Measurements from ENCODE around the gene SYNPO2.
"Not testable (repeated sequence)": the region's sequence is repeated elsewhere in the genome, so short reads cannot be mapped to it uniquely, and the experiment has no call there.

SYNPO2 gene

DNA sequence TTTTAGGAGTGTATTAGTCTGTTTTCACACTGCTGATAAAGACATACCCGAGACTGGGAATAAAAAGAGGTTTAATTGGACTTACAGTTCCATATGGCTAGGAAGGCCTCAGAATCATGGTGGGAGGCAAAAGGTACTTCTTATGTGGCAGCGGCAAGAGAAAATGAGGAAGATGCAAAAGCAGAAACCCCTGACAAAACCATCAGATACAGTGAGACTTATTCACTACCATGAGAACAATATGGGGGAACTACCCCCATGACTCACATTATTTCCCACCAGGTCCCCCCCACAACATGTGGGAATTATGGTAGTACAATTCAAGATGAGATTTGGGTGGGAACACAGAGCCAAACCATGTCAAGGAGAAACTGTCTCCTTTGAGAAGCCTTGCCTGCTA, 121.6 kb downstream of the SYNPO2 start:
- not testable (repeated sequence) for DNase-seq

DNA sequence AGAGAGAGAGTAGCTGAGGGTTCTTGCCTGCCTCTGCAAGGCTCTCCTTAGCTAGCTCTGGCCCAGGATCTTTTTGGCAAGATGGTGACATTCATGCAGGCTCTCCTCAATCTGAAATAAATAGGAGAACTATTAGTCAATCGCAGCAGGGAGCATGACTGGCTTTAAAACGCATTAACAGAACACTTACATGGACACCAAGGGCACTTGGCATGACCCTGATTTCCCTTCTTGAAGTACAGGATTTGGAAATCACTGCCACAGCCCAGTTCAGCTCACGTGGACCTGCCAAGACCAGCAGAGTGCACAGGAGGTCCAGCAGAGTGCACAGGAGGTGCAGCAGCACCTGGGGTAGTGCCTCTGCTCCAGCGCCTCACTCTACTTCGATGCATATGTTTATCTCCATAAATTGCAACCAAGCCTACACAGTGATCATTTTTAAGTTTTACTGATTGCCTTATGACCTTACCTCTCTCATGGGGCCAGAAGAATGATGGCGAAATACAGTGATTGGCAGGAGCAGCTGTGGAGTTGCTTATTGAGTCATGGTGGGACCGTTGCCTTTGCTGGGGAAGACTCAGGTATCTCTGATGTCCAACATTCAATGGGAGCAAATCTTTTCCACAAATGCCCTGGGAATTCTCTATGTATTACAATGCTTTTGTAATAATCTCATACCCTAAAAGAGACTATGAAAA, 122.4 kb downstream of the SYNPO2 start:
- DNase-seq: no peak

DNA sequence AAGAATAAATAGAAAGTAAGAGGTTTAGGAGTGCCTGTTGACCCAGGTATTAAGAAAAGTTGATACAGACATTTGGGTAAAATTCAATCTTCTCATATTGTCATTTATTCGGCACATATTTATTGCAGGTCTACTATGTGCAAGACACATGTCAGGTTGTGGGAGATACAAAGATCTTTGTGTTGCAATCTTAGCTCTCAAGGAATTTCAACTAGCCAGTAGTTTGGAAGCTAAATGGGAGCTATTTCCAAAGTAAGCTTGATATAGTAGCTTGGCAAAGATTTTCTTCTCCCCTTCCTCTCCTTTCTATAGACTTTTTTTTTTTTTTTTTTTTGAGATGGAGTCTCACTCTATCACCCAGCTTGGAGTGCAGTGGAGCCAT, 122.9 kb downstream of the SYNPO2 start:
- no peak for DNase-seq

DNA sequence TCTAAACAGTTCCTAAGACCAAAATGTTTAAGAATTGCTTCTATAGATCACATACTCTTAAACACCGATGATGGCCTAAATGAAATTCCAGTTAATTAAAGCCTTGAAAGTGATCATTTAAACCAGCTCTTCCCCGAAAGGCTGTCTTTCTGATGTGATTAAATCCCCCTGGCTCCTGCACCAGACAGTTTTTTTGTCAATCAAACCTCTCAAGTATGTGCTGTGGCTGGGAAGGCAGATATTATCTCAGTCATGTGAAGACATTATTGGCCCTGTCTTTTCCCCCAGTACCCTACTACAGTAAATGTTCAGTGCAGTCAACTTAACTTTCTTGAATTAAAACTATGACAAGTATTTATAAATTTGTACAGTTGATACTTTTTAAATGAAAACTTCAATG, 126.0 kb downstream of the SYNPO2 start:
- DNase-seq: no peak

DNA sequence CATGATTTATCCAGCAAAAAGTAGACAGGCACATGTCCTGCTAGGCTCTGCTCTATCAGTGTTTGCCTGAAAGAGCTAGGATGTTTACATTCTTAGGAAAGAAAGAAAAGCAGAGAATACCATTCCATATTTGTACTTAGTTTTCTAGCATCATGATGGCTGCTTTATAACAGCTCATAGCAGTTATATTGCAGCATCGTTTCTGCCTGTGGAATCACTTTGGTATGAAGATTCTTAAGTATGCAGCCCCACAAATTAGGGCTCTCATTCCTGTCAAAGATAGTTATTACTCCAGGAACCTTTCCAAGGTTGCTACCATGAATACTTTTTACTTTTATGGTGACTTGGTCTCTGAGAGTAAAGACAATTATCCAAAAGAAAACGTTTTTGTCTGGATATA, 128.0 kb downstream of the SYNPO2 start:
- no peak for DNase-seq

DNA sequence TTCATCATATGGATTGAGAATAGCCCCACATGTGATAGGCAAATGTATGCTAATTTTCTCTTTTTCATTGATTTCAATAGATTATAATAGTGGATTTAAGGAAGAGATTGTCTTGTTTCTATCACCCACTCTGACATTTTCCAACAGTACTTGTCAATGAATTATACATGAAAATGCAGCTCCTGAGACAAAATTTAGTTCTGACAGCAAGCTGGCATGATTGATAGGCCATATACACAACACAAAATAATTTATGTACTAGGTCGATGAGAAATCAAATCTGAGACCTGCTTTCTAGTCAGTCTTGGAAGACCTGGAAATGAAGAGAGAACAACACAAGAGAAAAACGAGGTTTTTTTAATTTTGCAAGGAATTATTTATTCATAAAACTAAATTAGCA, 129.0 kb downstream of the SYNPO2 start:
- DNase-seq: no peak

DNA sequence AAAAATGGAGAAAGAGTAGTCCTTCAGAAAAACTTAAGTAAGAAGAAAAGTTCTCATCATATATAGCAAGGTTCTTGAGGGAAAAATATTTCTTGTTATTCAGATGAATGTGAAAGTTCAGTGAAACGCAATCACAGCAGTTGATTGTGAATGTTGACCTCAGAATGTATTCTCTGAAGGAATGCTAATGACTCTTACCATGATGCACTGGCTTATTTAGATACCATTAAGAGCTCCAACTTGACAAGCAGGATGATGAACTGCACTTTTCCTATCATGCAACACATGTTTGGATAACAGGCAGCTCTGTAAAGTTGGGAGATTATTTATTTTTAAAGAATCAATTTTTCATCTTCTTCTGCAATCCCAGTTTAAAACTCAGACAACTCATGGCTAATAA, 131.5 kb downstream of the SYNPO2 start:
- no peak for DNase-seq

DNA sequence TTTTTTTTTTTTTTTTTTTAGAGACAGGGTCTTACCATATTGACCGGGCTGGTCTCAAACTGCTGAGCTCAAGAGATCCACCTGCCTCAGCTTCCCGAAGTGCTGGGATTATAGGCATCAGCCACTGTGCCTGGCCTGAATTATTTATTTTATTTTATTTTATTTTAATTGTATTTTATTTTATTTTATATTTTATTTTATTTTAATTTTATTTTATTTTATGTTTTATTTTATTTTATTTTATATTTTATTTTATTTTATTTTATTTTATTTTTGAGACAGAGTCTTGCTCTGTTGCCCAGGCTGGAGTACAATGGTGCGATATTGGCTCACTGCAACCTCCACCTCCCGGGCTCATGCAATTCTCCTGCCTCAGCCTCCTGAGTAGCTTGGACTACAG, 133.9 kb downstream of the SYNPO2 start:
- not testable (repeated sequence) for DNase-seq

DNA sequence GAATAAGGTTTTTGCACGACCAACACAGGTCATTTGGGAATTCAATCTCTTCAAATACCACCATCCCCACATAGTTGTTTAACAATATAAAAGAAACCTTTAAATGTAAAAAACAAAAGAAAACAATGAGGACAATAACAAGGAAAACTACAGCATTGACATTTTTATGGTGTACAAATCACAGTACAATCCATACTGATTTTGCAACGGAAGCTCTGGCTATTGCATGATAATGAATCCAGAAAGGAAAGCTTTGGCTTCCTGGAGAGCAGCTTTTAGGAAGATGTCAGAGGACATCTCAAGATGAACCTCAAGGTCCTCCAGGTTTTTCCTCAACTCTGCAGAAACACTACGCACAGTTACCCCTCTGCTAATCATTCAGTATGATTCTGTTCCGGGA, 135.4 kb downstream of the SYNPO2 start:
- no peak for DNase-seq

DNA sequence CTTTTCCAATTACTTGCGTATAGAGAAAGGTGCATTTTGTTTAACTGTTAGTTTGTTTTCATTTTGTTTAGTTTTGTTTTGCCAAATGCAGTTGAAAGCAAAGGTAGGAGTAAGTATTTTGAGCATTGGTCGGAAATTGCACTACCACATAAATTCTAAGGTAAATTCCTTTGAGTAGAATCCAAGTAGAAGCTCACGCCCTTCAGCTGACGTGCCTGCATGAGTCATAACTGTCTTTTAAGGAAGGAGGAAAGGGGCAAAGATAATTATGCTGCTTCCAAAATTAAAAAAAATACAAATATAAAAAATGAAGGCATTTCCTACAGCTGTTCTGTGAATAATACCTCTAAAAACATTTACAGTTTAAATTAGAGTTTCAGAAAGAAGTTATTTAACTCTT, 136.8 kb downstream of the SYNPO2 start:
- no peak for DNase-seq

DNA sequence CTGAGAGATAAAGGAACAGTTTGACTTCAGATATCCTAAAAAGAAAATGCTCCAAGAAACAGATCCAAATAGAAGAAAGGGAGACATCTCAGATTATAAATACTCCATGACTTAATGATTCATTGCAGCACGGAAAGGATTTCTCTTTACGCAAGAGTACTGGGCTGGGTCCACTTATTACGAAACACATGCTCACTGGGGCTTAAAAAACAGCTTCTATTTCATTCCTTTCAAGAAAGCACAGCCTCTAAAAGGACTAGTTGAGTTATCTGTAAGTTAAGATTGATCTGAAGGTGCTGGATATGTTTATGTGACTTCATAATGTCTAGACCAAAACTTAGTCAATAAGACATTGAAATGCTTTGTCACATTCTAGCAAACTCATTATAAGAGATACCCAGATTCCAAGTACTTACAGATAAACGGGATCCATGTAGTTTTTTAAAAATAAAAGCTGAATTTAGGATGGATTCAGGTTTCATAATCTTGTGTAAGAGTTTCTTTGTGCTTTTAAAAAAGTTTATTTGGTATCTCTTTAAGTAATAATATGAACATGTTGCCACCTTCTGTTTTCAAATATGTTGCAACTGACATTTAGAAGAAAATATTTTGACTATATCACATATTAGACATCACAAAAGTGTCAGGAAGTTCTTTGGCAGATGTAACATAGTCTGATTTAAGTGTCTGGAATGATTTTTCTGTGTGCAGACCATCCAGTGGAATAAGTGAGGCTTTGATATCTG, 137.4 kb downstream of the SYNPO2 start:
- DNase-seq: no peak

DNA sequence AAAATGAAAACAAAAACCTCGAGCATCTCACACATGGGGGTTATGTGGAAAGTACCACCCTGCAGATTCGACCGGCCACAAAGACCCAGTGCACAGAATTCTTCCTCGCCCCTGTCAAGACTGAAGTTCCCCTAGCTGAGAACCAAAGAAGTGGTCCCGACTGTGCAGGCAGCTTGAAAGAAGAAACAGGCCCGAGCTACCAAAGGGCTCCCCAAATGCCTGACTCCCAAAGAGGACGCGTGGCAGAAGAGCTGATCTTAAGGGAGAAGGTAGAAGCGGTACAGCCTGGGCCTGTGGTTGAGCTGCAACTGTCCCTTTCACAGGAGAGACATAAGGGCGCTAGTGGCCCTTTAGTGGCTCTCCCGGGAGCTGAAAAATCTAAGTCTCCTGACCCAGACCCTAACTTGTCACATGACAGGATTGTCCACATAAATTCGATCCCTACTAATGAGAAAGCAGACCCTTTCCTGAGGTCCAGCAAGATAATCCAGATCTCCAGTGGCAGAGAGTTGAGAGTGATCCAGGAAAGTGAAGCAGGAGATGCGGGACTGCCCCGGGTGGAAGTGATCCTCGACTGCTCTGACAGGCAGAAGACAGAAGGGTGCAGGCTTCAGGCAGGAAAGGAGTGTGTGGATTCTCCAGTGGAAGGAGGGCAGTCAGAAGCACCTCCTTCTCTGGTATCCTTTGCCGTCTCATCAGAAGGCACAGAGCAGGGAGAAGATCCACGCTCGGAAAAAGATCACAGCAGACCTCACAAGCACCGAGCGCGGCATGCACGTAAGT, 138.2 kb downstream of the SYNPO2 start:
- DNase-seq: no peak

DNA sequence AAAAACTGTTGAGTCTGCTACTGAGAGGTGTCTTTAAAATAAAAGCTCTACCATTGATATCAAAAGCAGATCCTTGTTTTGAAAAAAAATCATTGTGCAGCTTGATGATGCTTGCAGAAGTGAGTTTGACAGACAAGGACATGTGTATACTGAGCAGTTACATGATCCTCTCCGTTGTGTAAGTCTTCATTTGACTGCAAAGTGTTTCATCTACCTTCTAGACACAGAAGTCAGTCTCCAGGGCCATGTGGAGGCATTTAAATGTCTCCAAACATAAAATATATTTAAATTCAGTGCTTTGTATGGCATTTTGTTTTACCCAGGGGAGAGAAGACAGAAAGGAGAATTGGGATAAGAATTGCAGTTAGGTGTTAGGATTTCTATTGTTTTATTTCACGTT, 139.2 kb downstream of the SYNPO2 start:
- DNase-seq: no peak

DNA sequence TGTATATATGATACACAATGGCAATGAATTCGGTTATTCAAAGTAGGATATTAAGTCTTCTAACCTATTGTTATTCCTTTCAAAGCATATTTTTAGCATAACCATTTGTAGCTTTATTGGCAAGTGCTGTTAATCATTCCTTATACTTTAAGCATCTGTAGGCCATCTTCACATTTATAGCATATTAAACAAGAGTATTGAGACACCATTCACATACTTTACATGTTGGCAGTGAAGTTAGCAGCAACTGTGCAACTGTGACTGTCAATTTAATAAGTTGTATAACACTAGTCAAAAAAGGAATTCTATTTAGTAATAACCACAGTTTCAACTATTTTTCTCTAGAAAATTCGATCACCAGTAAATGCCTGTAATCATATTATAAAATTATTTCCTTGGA, 139.6 kb downstream of the SYNPO2 start:
- DNase-seq: no peak

DNA sequence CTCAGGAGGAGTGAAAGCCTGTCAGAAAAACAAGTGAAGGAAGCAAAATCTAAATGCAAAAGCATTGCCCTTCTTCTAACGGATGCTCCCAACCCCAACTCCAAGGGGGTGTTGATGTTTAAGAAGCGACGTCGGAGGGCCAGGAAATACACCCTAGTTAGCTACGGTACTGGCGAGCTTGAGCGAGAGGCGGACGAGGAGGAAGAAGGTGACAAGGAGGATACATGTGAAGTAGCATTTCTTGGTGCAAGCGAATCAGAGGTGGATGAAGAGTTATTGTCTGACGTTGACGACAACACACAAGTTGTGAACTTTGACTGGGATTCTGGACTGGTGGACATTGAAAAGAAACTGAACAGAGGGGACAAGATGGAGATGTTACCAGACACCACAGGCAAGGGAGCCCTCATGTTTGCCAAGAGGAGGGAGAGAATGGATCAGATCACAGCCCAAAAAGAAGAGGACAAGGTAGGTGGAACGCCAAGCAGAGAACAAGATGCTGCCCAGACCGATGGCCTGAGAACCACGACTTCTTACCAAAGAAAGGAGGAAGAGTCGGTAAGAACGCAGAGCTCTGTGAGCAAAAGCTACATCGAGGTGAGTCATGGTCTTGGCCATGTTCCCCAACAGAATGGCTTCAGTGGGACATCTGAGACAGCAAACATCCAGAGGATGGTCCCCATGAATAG, 141.3 kb downstream of the SYNPO2 start:
- no peak for DNase-seq

DNA sequence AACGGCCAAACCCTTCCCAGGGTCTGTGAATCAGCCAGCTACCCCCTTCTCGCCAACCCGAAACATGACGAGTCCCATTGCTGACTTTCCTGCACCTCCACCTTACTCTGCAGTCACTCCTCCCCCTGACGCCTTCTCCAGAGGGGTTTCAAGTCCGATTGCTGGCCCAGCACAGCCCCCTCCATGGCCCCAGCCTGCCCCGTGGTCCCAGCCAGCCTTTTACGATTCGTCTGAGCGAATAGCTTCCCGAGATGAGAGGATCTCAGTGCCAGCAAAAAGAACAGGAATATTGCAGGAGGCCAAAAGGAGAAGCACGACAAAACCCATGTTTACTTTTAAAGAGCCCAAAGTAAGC, 141.9 kb downstream of the SYNPO2 start:
- no peak for DNase-seq

DNA sequence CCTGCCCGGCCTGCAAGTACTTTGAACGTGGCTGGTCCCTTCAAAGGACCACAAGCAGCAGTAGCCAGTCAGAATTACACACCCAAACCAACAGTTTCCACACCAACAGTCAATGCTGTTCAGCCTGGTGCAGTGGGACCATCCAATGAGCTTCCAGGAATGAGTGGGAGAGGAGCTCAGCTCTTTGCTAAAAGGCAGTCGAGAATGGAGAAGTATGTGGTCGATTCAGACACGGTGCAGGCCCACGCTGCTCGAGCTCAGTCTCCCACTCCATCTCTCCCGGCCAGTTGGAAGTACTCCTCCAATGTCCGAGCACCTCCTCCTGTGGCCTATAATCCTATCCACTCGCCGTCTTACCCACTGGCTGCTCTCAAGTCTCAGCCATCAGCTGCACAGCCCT, 142.6 kb downstream of the SYNPO2 start:
- DNase-seq: no peak

DNA sequence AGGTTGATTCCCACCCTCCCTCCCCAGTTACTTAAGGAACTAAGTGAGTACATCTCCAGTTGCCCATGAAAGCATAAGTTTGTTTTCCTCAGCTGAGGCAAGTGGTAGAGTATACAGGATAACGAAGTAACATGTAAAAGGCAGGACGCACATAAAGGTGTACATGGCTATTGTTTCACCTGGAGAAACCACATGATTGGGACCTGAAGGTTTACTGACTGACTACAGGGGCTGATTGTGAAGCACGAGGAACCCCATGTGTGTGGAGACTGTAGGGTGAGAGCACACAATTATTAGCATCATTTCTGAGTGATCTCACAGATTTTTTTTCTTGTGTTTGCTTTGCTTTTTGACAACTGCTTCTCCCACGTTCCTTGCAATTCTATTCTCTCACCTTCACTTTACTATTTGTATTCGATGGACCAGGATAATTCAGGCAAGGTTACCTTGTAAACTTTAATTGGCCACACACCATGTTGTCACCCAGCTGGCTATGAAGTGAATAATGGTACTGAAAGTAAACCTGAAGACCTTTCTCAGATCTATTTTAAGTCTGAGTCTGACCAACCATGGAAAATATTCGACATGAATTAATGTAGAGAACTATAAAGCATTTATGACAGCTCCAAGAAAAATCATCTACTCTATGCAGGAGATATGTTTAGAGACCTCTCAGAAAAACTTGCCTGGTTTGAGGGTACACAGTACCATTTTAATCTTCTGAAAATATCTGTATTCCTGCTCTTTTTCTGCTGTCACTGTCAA, 144.4 kb downstream of the SYNPO2 start:
- no peak for DNase-seq

DNA sequence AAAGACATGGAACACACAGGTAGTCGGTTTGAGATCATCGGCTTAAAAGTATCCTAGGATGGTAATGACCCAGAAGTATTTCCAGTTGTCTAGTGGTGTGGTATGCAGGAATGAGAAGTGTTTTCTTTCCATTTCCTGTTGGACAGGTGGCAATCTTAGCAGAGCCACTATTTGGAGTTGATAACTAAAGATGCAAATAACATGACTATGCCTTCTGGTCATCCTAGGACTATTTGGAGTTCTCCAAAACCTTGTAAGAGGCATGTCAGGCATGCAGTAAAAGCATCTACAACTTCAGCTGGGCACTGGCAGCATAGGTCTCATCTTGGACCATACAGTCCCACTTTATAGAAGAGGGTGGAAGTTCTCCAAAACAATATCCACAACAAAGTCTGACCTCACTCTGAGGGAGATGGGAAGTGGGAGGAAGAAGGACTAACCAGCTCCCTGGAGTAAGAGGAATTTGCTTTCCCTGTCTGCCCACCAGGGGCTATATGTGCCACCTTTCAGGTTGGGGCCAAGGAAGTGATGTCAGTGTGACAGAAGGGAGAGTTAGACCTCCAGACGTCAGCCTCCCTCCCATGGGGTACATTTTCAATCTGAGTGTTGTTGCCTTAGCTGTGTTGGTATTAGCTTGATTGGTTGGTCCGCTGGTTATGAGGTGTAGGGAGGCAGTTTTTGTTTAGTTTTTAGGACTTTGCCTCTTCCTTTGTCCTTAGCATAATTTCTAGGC, 145.8 kb downstream of the SYNPO2 start:
- DNase-seq: no peak

DNA sequence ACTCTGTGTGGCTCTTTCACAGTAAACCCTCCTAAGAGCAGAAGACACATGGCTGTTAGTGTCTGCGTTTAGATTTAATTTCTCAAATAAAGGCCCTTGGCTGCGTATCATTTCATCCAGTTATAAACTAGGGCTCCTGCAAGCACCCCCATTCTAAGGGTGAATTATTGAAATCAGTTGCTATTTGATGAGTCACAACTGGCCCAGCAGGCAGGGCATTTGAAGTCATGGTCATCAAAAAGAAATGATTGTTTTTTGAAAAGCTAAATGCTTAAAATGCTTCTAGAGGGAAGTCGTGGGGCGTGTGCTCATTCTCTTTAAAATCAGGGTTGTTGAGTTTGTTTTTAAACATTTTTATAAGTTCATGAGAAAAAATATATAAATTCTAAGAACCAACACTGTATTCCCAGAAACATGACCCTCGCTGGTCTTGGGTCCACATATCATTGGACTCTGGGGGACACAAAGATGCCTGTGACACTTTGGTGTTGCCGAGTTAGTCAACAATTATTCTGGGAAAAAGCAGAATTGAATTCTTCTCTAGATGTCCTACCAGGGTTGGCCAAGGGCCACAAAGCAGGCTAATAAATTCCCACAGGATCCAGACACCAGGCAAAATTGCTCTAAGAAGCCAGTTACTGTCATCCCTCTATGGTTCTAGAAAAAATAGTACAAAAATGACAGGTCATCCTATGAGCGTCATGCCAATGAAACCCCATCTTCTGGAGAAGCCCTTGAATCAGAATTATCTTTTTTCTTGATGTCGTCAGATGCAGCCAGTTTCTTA, 147.5 kb downstream of the SYNPO2 start:
- no peak for DNase-seq

DNA sequence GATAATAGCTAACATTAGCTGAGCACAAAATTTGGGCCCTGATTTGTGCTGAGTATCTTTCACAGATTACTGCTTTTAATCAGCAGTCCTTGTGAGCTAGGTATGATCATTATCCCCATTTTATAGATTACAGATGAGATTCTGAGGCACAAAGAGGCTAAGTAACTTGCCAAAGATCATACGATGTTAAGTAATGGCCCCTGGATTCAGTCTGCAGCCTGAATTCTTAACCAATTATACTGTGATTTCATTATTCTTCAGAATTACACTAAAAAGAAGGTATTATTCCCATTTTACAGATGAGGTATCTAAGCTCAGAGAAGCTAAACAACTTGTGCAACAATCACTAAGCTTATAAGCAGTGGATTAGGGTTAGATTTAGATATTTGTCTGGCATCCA, 149.1 kb downstream of the SYNPO2 start:
- DNase-seq: no peak

Measured in CD4-positive, alpha-beta T cell treated with Interleukin-12 subunit alpha and Interleukin-12 subunit beta, for 1 hour (primary cell).